ENCODE data around the gene IQCM.

The IQCM gene

DNA sequence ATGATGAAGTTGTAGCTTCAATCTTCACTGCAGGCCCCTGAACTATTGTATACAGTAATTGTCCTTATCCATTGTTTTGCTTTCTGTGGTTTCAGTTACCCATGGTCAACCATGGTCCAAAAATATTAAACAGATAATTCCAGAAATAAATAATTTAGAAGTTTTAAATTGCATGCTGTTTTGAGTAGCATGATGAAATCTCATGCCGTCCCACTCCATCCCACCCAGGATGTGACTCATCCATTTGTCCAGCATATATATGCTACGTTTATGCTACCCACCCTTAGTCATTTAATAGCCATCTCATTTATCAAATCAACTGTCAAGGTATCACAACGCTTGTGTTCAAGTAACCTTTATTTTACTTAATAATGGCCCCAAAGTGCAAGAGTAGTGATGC is 34.5 kb downstream of the IQCM start:
- no peak for DNase-seq
- no peak for ATAC-seq

DNA sequence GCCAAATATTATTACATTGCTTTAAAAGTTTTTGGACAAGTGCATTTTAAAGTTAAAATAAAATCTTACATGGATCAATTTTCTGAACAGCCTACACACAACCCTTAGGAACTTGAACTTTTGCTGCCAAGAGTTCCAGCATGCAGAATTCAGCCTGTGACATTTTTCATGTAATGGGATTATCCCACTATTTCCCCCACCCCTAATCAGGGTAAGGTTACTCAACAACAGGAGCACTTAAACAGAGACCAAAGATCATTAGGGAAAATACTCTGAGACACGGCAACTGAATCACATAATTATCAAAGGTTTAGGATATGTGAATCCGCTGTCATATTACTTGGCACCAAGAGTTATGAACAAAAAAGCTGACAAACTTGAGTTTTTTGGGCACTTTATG is 47.2 kb downstream of the IQCM start:
- DNase-seq (no peak), ATAC-seq (no peak)

DNA sequence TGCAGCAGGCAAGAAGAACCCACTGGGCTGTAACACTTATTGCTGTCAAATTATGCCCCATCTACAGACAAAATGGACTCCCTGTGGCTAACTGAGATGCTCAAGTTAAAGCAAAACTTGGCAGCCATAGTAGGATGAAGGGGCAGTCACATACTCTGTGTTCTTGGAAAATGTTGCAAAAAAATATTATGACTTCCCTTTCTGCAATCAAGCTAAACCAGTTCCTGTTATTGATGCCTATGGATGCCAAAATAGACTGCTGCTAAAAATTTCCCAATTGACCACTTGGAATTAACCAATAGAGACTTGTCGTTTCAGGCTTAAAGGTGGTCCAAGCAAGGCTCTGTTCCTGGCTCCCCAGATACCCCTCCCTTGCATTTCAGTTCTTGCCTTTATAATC is 49.5 kb downstream of the IQCM start:
- DNase-seq = no peak
- no peak for ATAC-seq

DNA sequence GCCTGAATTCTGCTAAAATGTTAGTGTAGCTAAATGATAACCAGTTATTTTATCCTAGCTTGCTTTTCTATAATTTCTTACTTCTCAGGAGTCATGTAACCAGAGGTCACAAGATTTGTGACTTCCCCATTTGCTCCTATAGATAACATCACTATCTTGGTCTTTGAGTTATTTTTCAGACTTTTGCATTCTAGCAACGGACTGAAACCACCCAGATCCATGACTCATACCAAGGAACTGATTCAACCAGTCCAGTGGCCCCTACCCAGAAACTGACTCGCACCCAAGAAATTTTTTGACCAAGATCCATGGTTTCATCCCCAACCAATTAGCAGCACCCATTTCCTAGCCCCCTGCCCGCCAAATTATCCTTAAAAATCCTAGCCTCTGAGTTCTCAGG is 50.0 kb downstream of the IQCM start:
- DNase-seq = no peak
- no peak for ATAC-seq

DNA sequence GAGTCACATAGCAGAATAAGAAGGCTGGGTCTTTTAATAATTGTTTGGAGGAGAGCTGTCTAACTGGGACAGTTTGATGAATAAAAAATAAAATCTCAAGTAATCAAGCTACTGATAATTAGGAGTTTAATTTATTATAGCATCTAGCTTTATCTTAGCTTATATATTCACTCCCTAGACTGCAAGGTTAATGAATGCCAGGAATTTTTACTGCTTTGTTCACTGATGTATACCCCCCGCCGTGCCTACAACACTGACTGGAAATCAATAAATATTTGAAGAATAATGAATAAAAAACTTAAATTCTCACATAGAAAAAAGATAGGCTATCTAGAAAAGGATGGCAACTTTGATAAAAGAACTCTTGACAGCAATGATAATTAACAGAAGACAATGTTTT is 59.7 kb downstream of the IQCM start:
- no peak for ATAC-seq
- DNase-seq = no peak

DNA sequence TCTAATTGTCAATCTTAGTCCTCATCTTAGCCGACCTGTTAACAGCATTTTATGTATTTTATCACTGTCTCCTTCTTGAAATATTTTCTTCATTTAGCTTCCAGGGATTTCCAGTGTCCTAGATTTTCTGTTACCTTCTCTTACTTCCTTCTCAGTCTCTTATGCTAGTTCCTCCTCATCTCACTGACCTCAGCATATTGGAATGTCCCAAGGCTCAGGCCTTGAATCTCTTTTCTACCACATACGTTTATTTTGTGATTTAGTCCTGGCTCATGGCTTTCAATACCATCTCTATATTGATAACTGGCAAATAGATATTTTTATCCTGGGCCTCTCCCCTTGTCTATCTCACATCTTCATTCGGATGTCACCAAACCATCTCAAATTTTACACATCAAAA is 61.1 kb downstream of the IQCM start:
- no peak for ATAC-seq
- no peak for DNase-seq

DNA sequence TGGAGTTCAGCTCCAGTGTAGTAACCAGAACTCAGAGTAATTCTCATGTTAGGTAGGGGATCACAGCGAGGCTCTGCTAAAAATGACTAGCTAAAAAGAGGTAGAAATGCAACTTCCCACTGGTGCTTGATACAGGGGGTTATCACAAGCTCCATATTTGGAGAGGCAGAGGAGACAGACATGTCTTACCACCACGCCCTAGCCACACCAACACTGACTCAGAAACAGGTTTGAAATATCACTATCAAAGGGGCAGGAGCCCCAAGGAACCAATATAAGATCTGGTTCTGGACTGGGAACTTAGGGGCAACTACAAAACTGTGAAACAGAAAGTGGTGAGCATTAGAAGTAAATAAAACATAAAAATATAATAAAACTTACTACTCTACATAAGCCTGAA is 62.9 kb downstream of the IQCM start:
- no peak for ATAC-seq
- DNase-seq = no peak

DNA sequence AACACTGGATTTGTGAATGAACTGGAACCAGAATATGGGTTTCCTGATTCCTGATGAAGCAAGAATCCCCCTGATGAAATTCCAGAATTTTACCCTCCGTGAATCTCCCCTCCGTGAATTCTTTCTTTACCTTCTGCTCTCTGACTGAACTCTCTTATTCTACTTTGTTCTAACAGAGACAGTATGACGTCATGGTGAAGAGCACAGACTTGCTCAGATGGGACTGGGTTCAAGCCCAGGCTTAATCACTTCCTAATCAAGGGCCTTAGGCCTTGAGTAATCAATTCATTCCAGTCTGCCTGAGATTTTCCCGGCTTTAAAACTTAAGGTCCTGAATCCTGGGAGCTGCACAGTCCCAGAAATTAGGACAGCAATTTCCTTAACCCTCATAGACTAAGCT is 64.5 kb downstream of the IQCM start:
- DNase-seq (no peak), ATAC-seq (no peak)

DNA sequence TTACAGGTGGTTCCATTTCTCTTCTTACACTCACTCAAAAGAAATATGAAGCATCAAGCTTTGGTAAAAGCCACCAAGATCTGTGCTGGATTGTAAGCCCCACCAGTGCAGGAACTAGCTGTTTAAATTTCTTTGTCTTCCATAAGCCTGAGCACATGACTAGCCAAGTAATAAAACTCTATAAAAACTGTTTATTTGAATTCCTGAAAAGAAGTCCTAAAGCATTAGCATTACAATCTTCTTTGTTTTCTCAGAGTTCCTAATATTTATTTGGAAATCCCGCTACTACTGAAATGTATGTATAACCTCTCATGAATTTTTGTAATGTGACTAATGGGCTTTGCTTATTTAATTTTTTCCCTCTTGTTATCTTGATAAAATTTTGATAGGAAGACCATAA is 65.9 kb downstream of the IQCM start:
- ATAC-seq = no peak

DNA sequence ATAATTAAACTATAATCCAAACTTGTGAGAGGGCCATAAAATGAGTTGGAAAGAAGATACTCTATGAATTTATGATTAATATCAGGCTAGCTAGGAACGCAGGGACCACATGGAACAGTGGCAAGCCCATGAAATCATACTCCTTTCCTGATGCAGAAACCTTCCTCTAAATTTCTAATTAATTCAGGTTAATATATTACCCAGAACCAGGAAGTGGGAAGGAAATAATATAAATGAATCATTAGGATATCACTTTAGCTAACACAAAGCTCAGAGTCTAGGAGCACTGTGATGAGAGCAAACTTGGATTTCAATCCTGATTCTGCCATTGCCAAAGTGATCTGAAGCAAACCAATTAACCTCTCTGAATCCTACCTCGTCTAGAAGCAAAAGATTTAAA is 68.0 kb downstream of the IQCM start:
- ATAC-seq = no peak
- DNase-seq = no peak

More for the DNA sequence above, 65.9 kb downstream of the IQCM start:
- DNase-seq = no peak

DNA sequence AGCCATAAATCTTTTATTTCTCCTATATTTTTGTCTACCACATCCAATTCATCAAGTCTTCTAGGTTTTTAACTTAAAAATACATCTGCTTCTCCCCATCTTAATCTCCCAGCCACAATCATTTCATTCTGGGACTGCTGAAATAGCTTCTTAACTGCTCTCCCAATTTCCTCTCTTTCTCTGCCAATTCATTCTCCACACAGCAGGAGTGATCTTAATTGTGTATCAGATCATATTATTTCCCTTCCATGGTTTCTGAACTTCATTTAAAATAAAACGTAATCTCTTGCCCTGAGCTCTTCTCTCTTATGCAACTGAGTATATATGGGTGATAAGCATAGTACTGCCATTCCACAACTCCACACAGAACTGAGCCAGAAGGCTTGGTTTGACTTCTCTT is 69.4 kb downstream of the IQCM start:
- no peak for DNase-seq
- no peak for ATAC-seq

DNA sequence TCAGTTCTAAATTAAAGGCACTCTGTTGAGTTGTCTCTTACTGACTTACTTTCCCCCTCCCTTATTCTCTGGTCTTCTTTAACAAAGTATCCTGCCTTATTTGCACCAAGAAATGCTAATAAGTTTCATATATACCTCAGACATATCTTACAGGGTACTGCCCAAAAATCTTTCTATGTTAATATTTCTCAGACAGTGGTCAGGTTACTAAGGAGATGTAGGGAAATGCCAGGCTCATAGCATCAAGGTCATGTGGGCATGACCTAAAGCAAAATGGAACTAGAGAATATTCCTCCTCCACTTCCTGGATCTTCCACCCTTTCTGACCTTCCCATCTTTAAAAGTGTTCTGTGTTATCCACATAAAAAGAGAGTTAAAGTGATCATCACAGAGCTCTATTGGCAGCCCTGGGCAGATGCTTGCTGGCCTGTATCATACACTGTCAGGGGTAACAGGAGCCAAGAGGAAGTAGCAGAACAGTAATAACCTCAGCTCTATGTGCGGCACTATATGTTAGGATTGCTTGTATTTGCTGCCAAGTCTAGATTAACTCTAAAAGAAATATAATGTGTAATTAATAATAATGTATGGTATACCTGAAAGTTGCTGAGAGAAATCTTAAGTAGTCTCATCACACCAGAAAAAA is 74.3 kb downstream of the IQCM start:
- no peak for DNase-seq
- no peak for ATAC-seq

DNA sequence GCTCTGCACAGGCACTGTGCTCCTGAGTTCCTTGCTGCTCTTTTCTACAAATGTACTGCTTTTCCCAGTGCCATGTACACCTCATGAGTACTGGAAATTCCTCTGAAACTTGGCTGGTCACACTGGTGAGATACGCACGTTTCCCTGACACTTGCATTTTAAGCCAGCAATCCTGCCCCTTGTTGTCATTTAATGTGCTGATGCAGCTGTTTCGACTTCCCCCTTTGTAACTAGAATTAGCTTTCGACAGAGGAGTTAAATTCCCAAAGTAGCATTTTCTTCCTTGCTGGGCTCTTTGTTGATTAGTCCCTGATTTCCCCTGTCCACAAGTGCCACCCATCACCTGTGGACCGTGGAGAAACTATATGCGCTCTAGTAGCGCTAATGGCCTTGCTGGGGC is 77.5 kb downstream of the IQCM start:
- ATAC-seq (no peak), DNase-seq (no peak)

DNA sequence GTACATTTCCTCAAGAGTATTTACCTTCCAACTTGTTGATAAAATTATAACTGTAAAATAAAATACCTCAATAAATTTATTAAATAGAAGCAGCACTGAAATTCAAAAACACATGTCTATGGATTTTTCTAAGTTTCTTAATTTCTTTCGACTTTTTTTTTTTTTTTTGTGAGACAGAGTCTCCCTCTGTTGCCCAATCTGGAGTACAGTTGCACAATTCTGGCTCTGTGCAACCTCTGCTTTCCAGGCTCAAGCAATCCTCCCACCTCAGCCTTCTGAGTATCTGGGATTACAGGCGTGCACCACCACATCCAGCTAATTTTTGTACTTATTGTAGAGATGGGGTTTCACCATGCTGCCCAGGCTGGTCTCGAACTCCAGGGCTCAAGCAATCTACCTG is 79.8 kb downstream of the IQCM start:
- DNase-seq (no peak), ATAC-seq (no peak)

DNA sequence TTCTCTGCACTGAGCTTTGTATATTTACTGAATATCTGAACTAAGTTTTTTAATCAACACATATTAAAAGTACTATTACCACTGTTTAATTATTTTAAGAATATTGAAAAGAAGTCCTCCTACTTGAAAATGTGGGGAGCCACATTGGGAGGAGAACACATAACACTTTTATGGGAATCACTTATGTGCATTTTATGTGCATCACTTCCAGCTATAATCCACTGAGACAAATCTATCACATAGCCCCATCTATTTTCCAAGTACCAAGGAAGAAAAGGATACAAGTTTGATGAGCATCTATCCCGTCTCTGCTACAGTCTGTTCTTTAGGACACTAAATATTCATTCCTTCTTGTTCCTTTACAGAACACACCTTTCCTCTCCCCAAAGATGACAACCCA is 87.2 kb downstream of the IQCM start:
- ATAC-seq (no peak), DNase-seq (no peak)

DNA sequence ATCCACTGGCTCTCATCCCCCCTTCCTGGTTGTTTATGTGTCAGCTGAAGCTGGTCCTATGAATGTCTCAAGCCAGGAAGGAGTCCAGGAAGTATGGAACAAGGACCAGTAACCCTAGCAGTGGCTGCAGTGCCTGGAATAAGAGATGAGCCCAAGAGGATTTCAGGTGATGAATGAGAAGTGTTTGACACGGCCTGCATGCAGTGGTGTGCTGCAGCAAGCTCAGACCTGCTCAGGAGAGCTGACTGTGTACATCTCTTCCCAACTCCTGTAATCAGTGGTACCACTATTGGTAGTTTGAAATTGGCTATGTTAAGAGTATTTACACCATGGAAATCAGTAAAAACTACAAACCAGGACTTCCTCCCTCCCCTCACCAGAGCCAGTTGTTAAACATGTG is 88.0 kb downstream of the IQCM start:
- DNase-seq = no peak
- ATAC-seq = no peak

DNA sequence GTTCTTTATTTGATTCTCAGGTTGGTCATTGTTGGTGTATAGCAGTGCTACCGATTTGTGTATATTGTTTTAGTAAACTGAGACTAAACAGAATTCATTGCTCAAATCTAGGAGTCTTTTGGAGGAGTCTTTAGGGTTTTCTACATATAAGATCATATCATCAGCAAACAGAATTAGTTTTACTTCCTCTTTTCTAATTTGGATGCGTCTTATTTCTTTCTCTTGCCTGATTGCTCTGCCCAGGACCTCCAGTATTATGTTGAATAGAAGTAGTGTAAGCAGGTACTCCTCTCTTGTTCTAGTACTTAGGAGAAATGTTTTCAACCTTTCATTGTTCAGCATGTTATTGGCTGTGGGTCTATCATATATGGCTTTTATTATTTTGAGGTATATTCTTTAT is 92.6 kb downstream of the IQCM start:
- DNase-seq (no peak), ATAC-seq (no peak)

DNA sequence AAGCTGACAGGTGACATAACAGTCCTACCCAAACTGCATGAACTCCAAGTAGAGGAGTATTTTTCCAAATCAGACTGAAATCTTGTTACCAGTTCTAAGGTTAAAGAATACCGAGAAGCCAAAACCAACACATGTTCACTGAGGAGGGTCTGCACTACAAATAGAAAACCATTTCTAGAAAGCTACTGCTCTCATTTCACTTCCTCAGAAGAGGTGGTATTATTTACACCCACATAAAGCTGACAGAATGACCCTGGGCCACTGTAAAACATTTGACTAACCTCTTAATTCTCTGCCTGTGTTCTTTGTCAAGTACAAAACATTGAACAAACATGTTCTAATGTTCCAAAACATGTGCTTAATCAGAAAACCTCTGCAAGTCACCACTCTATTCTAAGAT is 95.8 kb downstream of the IQCM start:
- no peak for ATAC-seq
- DNase-seq = no peak

DNA sequence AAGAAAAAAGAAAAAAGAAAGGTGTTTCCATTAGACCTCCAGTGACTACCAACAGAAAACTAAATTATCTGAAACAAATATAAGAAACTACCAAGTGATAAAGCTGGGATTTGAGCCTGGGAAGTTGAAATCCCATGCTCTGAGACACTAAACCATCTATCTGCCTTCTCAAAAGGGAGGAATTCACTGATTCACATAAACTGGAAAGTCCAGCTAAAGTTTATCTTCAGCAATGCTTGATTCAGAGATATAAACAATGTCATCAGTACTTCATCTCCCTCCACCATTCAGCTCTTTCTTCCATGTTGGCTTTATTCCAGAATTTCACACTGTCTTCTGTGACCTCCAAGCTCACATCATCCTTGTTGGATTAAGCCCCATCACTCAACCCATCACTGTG is 96.3 kb downstream of the IQCM start:
- no peak for ATAC-seq
- no peak for DNase-seq

DNA sequence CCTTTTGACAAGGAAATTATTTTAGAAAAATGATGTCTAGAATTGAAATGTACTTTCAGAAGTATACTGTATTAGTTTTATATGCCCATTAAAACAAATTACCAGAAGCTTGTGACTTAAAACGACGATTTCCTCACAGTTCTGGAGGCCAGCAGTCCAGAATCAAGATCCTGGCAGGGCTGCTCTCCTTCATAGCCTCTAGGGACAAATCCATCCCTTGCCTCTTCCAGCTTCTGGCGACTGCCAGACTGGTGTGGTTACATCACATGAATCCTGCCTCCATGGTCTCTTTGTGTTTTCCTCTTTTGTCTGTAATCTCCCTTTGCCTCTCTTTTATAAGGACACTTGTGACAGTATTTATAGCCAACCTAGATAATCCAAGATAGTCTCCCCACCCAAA is 97.1 kb downstream of the IQCM start:
- ATAC-seq = no peak
- DNase-seq = no peak

DNA sequence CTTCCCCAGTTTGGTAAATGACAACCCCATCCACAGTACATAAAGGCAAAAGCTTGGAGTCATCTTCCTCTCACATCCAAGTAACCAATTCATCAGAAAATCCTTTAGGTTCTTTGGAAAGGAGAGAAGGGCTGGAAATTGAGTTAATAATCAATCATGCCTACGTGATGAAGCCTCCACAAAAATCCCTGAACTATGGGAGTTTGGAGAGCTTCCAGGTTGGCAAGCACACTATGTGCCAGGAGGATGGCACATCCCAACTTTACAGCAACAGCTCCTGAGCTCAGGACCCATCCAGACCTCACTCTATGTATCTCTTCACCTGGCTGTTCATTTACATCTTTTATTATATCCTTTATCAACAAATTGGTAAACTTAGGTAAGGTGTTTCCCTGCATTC is 98.9 kb downstream of the IQCM start:
- ATAC-seq = no peak

DNA sequence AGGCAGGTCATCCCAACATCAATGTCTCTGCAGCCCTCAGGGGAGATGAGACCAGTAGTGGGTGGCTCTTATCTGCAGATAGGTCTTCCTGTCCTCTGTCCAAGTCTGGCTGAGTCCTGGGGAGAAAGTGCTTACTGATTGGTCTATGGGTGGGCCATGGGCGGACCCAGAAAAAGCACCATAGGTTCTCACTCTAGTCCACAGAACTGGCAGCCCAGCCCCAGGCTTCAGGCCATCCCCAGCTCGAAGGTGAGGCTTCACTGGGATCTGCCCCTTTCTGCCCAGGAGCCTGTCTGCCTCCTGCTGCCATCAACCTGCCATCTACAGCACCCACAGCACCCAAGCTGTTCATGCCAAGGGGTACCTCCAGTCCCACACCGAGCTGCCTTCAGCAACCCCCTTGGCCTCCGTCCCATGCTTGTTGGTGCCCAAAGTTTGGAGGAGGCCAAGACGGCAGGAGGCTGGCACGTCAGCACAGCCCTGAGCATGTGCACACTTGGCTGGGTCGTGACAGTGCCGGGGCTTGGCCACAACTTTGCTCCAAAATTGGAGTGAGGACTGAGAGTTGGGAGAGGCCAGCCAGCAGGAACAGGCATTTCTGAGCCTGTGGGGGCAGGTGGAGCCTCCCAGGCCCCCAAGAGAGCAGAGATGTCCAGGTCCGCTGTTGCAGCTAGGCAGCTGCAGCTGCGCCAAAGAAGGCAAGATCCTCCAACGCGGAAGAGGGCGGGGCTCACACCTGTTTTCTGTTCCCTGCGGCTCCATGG is 99.6 kb downstream of the IQCM start:
- ATAC-seq = no peak

More for the DNA sequence above, 98.9 kb downstream of the IQCM start:
- DNase-seq = no peak

DNA sequence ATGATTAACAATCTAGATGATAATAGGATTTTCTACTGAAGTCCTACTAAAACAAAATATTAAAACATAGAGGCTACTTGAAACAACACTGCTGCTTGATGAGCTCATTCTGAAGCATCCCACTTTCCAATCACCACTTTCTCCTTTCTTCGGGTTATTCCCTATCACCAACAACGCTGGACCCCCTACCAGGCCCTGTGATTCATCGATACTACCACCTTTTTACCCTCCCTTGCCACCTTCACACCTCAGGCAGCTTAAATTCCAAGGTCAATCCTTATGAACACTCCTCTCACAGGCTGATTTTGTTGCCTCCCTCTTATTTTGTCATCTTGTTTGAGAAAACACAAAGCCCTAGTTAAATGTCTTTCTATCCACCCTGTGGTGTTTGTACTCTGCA is 102.6 kb downstream of the IQCM start:
- DNase-seq (no peak), ATAC-seq (no peak)

More for the DNA sequence above, 99.6 kb downstream of the IQCM start:
- no peak for DNase-seq

All from stimulated activated naive CD8-positive, alpha-beta T cell treated with anti-CD3 and anti-CD28 coated beads, Interleukin-15, Interleukin-2, amounts not matched to agents 100 U/mL and 50 U/mL, for 24 hours (primary cell).